Mesenchymal stem cell (in vitro differentiated cells and primary cell): Measurements from ENCODE around the gene RAB4A.

Experiments
- DNase-seq: peaks from one replicate; pipeline ENCODE4 v3.0.0-alpha.2; 2013
- H2AFZ ChIP-seq: one replicate; pipeline ENCODE4 v1.6.1; 2013; ENCODE audit warnings: low read depth, mild to moderate bottlenecking, control low read depth, inconsistent platforms, low read length, moderate library complexity
- H2AK5ac ChIP-seq: 2 replicates; pipeline ENCODE4 v1.6.1; 2013; ENCODE audit warnings: low read length, moderate library complexity, mild to moderate bottlenecking, inconsistent platforms; ENCODE audit not compliant: severe bottlenecking
- H2BK120ac ChIP-seq: one replicate; pipeline ENCODE4 v1.6.1; 2013; ENCODE audit warnings: low read depth, mild to moderate bottlenecking, inconsistent platforms, low read length, moderate library complexity
- H2BK12ac ChIP-seq, 2 experiments: one replicate each; pipeline ENCODE4 v1.6.1; 2013; ENCODE audit warnings: inconsistent platforms in 2 of 2, low read length in 2 of 2, mild to moderate bottlenecking in 2 of 2, moderate library complexity in 2 of 2, control low read depth in 1 of 2
- H2BK15ac ChIP-seq: one replicate; pipeline ENCODE4 v1.6.1; 2013; ENCODE audit warnings: mild to moderate bottlenecking, low read depth, inconsistent platforms; ENCODE audit not compliant: poor library complexity, severe bottlenecking
- H2BK5ac ChIP-seq: 2 replicates; pipeline ENCODE4 v1.6.1; 2013; ENCODE audit warnings: low read depth, mild to moderate bottlenecking, low read length, control low read depth, inconsistent platforms; ENCODE audit not compliant: poor library complexity, severe bottlenecking
- H3K14ac ChIP-seq, 2 experiments: one replicate each; pipeline ENCODE4 v1.6.1; 2013; ENCODE audit warnings: inconsistent platforms in 2 of 2, low read length in 2 of 2, control low read depth in 1 of 2, mild to moderate bottlenecking in 1 of 2, moderate library complexity in 1 of 2
- H3K18ac ChIP-seq, 2 experiments: one replicate each; pipeline ENCODE4 v1.6.1; 2013; ENCODE audit warnings: inconsistent platforms in 2 of 2, low read length in 2 of 2, control low read depth in 1 of 2, low read depth in 1 of 2, mild to moderate bottlenecking in 1 of 2
- H3K23ac ChIP-seq, 2 experiments: one replicate each; pipeline ENCODE4 v1.6.1; 2013; ENCODE audit warnings: inconsistent platforms in 2 of 2, low read length in 2 of 2, mild to moderate bottlenecking in 2 of 2, moderate library complexity in 2 of 2, control low read depth in 1 of 2
- H3K27ac ChIP-seq: 2 replicates; pipeline ENCODE4 v1.5.1; 2013; ENCODE audit warnings: mild to moderate bottlenecking, moderate library complexity, low read length, control low read depth, inconsistent platforms; ENCODE audit not compliant: poor library complexity, severe bottlenecking
- H3K27me3 ChIP-seq, 2 experiments: 2 replicates each; pipeline versions ENCODE4 v1.6.1 to v1.7.0; 2013; ENCODE audit warnings: low read length in 2 of 2, mild to moderate bottlenecking in 2 of 2, moderate library complexity in 2 of 2, control low read depth in 1 of 2, inconsistent platforms in 1 of 2; ENCODE audit not compliant: control insufficient read depth in 1 of 2, insufficient read depth in 1 of 2
- H3K36me3 ChIP-seq, 2 experiments: 2 replicates each; pipeline versions ENCODE4 v1.6.1 to v1.7.0; 2013; ENCODE audit warnings: low read length in 2 of 2, control low read depth in 1 of 2, inconsistent platforms in 1 of 2, low read depth in 1 of 2, mild to moderate bottlenecking in 1 of 2; ENCODE audit not compliant: insufficient read depth in 2 of 2, control insufficient read depth in 1 of 2
- H3K4ac ChIP-seq, 2 experiments: one replicate each; pipeline ENCODE4 v1.6.1; 2013; ENCODE audit warnings: inconsistent platforms in 2 of 2, low read length in 2 of 2, mild to moderate bottlenecking in 2 of 2, moderate library complexity in 2 of 2, control low read depth in 1 of 2, low read depth in 1 of 2
- H3K4me1 ChIP-seq: 2 replicates; pipeline ENCODE4 v1.6.1; 2013; ENCODE audit warnings: low read depth, low read length, control low read depth; ENCODE audit not compliant: control insufficient read depth, insufficient read depth
- H3K4me2 ChIP-seq: 2 replicates; pipeline ENCODE4 v1.6.1; 2013; ENCODE audit warnings: low read length, mild to moderate bottlenecking, inconsistent platforms; ENCODE audit not compliant: poor library complexity, severe bottlenecking
- H3K4me3 ChIP-seq, 2 experiments: 2 replicates each; pipeline versions ENCODE4 v1.5.1 to v1.7.0; 2013; ENCODE audit warnings: low read length in 2 of 2, mild to moderate bottlenecking in 2 of 2, control low read depth in 1 of 2, low read depth in 1 of 2; ENCODE audit not compliant: insufficient read depth in 1 of 2
- H3K79me1 ChIP-seq: replicated peaks from 2 replicates; pipeline ENCODE4 v1.6.1; 2013; ENCODE audit warnings: mild to moderate bottlenecking, control low read depth, low read length, inconsistent platforms; ENCODE audit not compliant: poor library complexity, severe bottlenecking
- H3K9ac ChIP-seq: 2 replicates; pipeline ENCODE4 v1.7.0; 2013; ENCODE audit warnings: mild to moderate bottlenecking, low read length, moderate library complexity
- H3K9me3 ChIP-seq: 2 replicates; pipeline ENCODE4 v1.7.0; 2013; ENCODE audit warnings: mild to moderate bottlenecking, low read length; ENCODE audit not compliant: control insufficient read depth
- H4K8ac ChIP-seq: one replicate; pipeline ENCODE4 v1.6.1; 2013; ENCODE audit warnings: inconsistent platforms, mild to moderate bottlenecking, low read length, moderate library complexity
- H4K91ac ChIP-seq: one replicate; pipeline ENCODE4 v1.6.1; 2013; ENCODE audit warnings: mild to moderate bottlenecking, low read length, inconsistent platforms
- WGBS: methylation state at CpG from one replicate; pipeline ENCODE4 v1.1.7; 2013; ENCODE audit warnings: mixed read lengths; 5-methylcytosine and 5-hydroxymethylcytosine counted together

The RAB4A gene

DNA sequence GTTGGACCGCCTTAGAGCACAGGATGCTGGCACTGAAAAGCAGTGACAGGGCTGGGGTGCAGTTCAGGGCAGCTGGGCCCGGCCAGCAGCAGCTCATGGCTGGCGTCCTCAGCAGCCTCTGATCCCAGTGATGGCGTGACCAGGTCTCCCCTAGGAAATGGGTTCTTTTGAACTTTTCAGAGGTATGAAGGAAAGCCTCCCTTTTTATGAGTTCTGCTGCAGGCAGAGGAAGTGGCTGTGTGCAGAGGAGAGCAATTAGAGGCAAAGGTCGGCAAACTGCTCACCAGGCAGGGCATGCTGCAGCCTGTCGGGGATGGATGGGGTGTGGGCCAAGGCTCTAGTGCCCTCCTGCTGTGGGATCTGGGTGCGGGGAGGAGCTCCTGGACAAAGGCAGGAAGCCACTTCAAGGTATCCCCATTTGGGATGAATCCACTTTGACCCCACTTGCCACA, 45.6 kb upstream of the RAB4A start:
- no peak for DNase-seq
- Histone ChIP-seq H3K27me3 (peaks cover 0 to 22% of the 10 kb centered on the region in 2 experiments), H2AK5ac (no peak overlapping the region), H3K18ac (peak overlapping the region in 1 of 2 experiments; percentile 18), H3K14ac (no peak overlapping the region), H4K8ac (no peak overlapping the region), H3K4ac (no peak overlapping the region), H3K4me1 (peaks cover 25% of the 10 kb centered on the region), H2BK12ac (no peak overlapping the region), H2AFZ (no peak overlapping the region), H2BK15ac (no peak overlapping the region), H3K4me2 (no peak overlapping the region), H2BK120ac (no peak overlapping the region), H2BK5ac (no peak overlapping the region), H3K9ac (no peak overlapping the region), H3K79me1 (no peaks in the 10 kb centered on the region), H4K91ac (no peak overlapping the region), H3K23ac (no peak overlapping the region), H3K36me3 (no peaks in the 10 kb centered on the region), H3K9me3 (no peaks in the 10 kb centered on the region), H3K4me3 (no peak overlapping the region), H3K27ac (no peak overlapping the region)
- 64% methylated on average over 7 of the region's 7 CpGs for WGBS

DNA sequence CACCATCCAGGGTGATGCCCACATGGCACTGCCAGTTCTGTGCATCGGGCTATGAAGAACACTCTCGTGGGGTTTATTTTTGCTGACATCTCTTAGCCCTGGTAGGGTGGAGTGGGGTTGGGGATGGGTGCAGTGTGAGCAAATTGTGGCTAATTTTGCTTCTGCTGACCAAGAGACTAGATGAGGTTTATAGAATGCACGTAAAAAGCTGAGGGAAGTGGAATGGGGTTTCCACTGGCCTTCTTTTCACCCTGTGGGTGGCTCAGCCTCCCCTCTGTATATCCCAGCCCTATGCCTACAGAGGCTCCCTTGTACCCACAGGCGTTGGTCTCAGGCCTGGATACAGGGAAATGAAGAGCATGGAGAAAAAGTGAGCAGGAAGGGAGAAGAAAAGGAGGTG, 44.1 kb upstream of the RAB4A start:
- no peak for DNase-seq
- Histone ChIP-seq H3K79me1 (no peaks in the 10 kb centered on the region), H3K4me1 (peaks cover 27% of the 10 kb centered on the region), H3K18ac (peak overlapping the region in 1 of 2 experiments; percentile 6), H4K8ac (no peak overlapping the region), H3K9ac (no peak overlapping the region), H3K9me3 (no peaks in the 10 kb centered on the region), H3K27me3 (peaks cover 0 to 35% of the 10 kb centered on the region in 2 experiments), H4K91ac (no peak overlapping the region), H3K23ac (no peak overlapping the region), H2BK5ac (no peak overlapping the region), H2BK120ac (no peak overlapping the region), H3K27ac (no peak overlapping the region), H3K4me2 (no peak overlapping the region), H3K36me3 (no peaks in the 10 kb centered on the region), H2BK12ac (no peak overlapping the region), H3K14ac (no peak overlapping the region), H3K4ac (no peak overlapping the region), H3K4me3 (no peak overlapping the region), H2AFZ (no peak overlapping the region), H2AK5ac (no peak overlapping the region), H2BK15ac (no peak overlapping the region)
- WGBS = 98% methylated on average over 2 of the region's 4 CpGs

DNA sequence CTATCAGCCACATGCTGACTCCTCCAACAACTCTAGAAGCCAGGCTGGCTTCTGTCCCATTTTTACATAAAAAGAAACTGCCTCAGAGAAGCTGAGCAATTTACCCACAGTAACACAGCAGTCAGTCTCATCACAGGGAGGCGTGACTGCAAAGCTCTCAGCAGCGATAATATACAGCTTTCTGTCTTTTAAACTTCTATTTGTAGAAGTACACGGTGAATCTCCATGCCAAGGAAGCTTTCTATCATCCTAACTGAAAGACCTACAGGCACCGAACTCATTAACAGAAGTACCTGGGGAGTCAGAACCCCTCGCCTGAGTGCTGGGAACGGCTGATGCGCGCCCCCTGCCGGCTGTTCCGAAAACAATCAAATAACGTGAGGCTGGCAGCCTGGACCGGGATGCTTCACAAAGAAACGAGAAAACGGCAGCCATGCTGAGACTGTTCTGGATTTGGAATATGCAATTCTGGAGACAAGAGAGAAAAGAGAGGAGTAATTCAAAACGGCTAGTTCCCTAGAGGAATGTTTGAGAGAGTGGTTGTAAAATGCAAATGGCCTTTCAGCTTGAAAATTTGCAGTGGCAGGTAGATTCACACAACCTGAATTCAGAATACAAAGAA, 43.5 kb upstream of the RAB4A start:
- Histone ChIP-seq H3K4me3 (no peak overlapping the region), H3K27me3 (peaks cover 0 to 42% of the 10 kb centered on the region in 2 experiments), H2AFZ (no peak overlapping the region), H3K4me1 (peaks cover 30% of the 10 kb centered on the region), H3K18ac (peak overlapping the region in 1 of 2 experiments; percentile 6), H2BK5ac (no peak overlapping the region), H3K79me1 (no peaks in the 10 kb centered on the region), H4K91ac (no peak overlapping the region), H3K9me3 (no peaks in the 10 kb centered on the region), H2BK15ac (no peak overlapping the region), H3K4me2 (no peak overlapping the region), H4K8ac (no peak overlapping the region), H3K36me3 (no peaks in the 10 kb centered on the region), H3K23ac (no peak overlapping the region), H3K27ac (no peak overlapping the region), H2BK12ac (no peak overlapping the region), H3K14ac (no peak overlapping the region), H3K4ac (no peak overlapping the region), H3K9ac (no peak overlapping the region), H2AK5ac (no peak overlapping the region), H2BK120ac (no peak overlapping the region)
- DNase-seq = peak; percentile 72
- WGBS = 10% methylated on average over 15 of the region's 15 CpGs

DNA sequence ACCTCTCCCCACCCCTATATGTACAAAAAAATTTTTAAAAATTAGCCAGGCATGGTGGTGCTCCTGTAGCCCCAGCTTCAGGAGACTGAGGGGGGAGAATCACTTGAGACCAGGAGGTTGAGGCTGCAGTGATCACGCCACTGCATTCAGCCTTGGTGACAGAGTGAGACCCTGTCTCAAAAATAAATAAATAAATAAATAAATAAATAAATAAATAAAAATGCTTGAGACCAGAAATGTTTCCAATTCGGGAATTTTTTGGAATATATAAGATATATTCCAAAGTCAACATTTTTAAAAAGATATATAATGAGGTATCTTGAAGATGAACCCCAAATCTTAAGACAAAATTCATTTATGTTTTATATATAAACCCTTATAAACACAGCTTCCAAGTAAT, 42.4 kb upstream of the RAB4A start:
- Histone ChIP-seq H3K4me1 (peaks cover 28% of the 10 kb centered on the region), H3K4me3 (no peak overlapping the region), H3K23ac (no peak overlapping the region), H3K9ac (no peak overlapping the region), H3K36me3 (no peaks in the 10 kb centered on the region), H4K8ac (no peak overlapping the region), H2BK15ac (no peak overlapping the region), H2BK5ac (no peak overlapping the region), H3K9me3 (no peaks in the 10 kb centered on the region), H3K18ac (no peak overlapping the region), H3K27ac (no peak overlapping the region), H2AK5ac (no peak overlapping the region), H2BK120ac (no peak overlapping the region), H3K4ac (no peak overlapping the region), H3K4me2 (no peak overlapping the region), H3K14ac (no peak overlapping the region), H2BK12ac (no peak overlapping the region), H3K79me1 (no peaks in the 10 kb centered on the region), H4K91ac (no peak overlapping the region), H2AFZ (no peak overlapping the region), H3K27me3 (peaks cover 0 to 45% of the 10 kb centered on the region in 2 experiments)
- DNase-seq = no peak
- no CpG with 5 or more reads among the region's 2 CpGs for WGBS
